H1 (cell line): Measurements from ENCODE around the gene CAMTA1. TPM values are rescaled to one million over a fixed set of nuclear protein-coding genes. Genes with fewer than 3 reads are reported as not detected.

Experiments used
- CTCF ChIA-PET: fragments of 300-600 bp; sonication (Branson Sonifier 250); formaldehyde crosslinking; loops from one replicate; lab custom pipeline; 2021; ENCODE audit not compliant: partially characterized antibody; lab: Charles Lee
- POLR2A ChIA-PET: fragments of 300-600 bp; sonication (Branson Sonifier 250); formaldehyde crosslinking; loops from one replicate; lab custom pipeline; 2021; ENCODE audit warnings: inconsistent platforms; ENCODE audit not compliant: partially characterized antibody; lab: Charles Lee
- DNase-seq, 2 experiments: peaks; one replicate each; pipeline versions ENCODE4 v3.0.0 to v3.0.0-alpha.2; 2010 to 2022; ENCODE audit warnings: low spot score in 2 of 2, low read depth in 1 of 2, mixed read lengths in 1 of 2
- FAIRE-seq: peaks from 2 replicates; lab custom pipeline; 2011; peaks lifted over from hg19 to GRCh38; lab: Jason Lieb, UNC
- H2AFZ ChIP-seq: 2 replicates; pipeline ENCODE4 v1.8.1; 2012; ENCODE audit warnings: low read length, inconsistent platforms
- H2AK5ac ChIP-seq: 2 replicates; pipeline ENCODE4 v1.6.1; 2013; ENCODE audit warnings: low read depth, low read length
- H2BK120ac ChIP-seq: replicated peaks from 2 replicates; pipeline ENCODE3; 2013; ENCODE audit warnings: low read depth, low read length, inconsistent platforms
- H2BK12ac ChIP-seq: 2 replicates; pipeline ENCODE4 v1.6.1; 2013; ENCODE audit warnings: low read depth, low read length
- H2BK15ac ChIP-seq: 2 replicates; pipeline ENCODE4 v1.6.1; 2013; ENCODE audit warnings: low read length
- H2BK20ac ChIP-seq: 2 replicates; pipeline ENCODE4 v1.6.1; 2013; ENCODE audit warnings: low read length
- H2BK5ac ChIP-seq: 2 replicates; pipeline ENCODE4 v1.6.1; 2013; ENCODE audit warnings: low read depth, low read length
- H3K14ac ChIP-seq: 2 replicates; pipeline ENCODE4 v1.6.1; 2013; ENCODE audit warnings: inconsistent platforms; ENCODE audit not compliant: insufficient read length
- H3K18ac ChIP-seq: 2 replicates; pipeline ENCODE4 v1.6.1; 2013; ENCODE audit warnings: low read length; ENCODE audit errors: extremely low read depth
- H3K23ac ChIP-seq: 2 replicates; pipeline ENCODE4 v1.6.1; 2013; ENCODE audit warnings: inconsistent platforms; ENCODE audit not compliant: insufficient read length
- H3K23me2 ChIP-seq: 2 replicates; pipeline ENCODE4 v1.6.1; 2013; ENCODE audit warnings: low read depth, low read length
- H3K27ac ChIP-seq: 2 replicates; pipeline ENCODE4 v1.6.1; 2011; ENCODE audit warnings: low read depth, low read length, inconsistent platforms
- H3K27me3 ChIP-seq, 4 experiments: replicated peaks in 1 of 4; 1 replicate in 1 of 4; 2 replicates in 3 of 4; pipeline versions ENCODE4 v1.6.1 to v1.8.1; 2011 to 2013; ENCODE audit warnings: low read length in 3 of 4, mild to moderate bottlenecking in 3 of 4, inconsistent platforms in 2 of 4, mixed read lengths in 2 of 4, moderate library complexity in 1 of 4; ENCODE audit not compliant: control insufficient read depth in 3 of 4, insufficient read depth in 3 of 4; ENCODE audit errors: extremely low read depth in 1 of 4
- H3K36me3 ChIP-seq, 4 experiments: 2 replicates each; pipeline versions ENCODE4 v1.6.1 to v1.8.1; 2011 to 2013; ENCODE audit warnings: mild to moderate bottlenecking in 4 of 4, low read length in 3 of 4, moderate library complexity in 2 of 4, control low read depth in 1 of 4, inconsistent platforms in 1 of 4; ENCODE audit not compliant: insufficient read depth in 4 of 4, control insufficient read depth in 2 of 4
- H3K4ac ChIP-seq: replicated peaks from 2 replicates; pipeline ENCODE3; 2013; ENCODE audit warnings: low read length, low read depth, mixed read lengths, inconsistent platforms; ENCODE audit not compliant: insufficient read length
- H3K4me1 ChIP-seq, 4 experiments: replicated peaks in 1 of 4; 1 replicate in 1 of 4; 2 replicates in 3 of 4; pipeline versions ENCODE4 v1.6.1 to v1.8.1; 2011 to 2013; ENCODE audit warnings: low read length in 3 of 4, inconsistent platforms in 2 of 4, mixed read lengths in 1 of 4; ENCODE audit not compliant: insufficient read depth in 4 of 4, control insufficient read depth in 3 of 4
- H3K4me2 ChIP-seq, 2 experiments: 2 replicates each; pipeline versions ENCODE4 v1.6.1 to v1.8.1; 2011 to 2013; ENCODE audit warnings: low read depth in 2 of 2, low read length in 2 of 2, control low read depth in 1 of 2, inconsistent platforms in 1 of 2, mild to moderate bottlenecking in 1 of 2; ENCODE audit not compliant: insufficient read depth in 1 of 2
- H3K4me3 ChIP-seq, 4 experiments: fragments of 200-600, 300-600 bp in 1 of 4; sonication (generic), shearing (Covaris generic), sonication (Bioruptor Twin) in 1 of 4; 2 replicates each; pipeline versions ENCODE4 v1.5.1 to v1.8.1; 2011 to 2016; ENCODE audit warnings: low read length in 4 of 4, low read depth in 3 of 4, control low read depth in 2 of 4, inconsistent platforms in 2 of 4, mild to moderate bottlenecking in 2 of 4, mixed read lengths in 1 of 4, moderate library complexity in 1 of 4; ENCODE audit not compliant: insufficient read depth in 2 of 4; ENCODE audit errors: extremely low read depth in 1 of 4
- H3K56ac ChIP-seq: replicated peaks from 2 replicates; pipeline ENCODE3; 2013; ENCODE audit warnings: low read depth, mild to moderate bottlenecking, mixed read lengths, low read length, inconsistent platforms; ENCODE audit not compliant: insufficient read length
- H3K79me1 ChIP-seq: 2 replicates; pipeline ENCODE4 v1.6.1; 2013; ENCODE audit warnings: low read depth, low read length, control low read depth
- H3K79me2 ChIP-seq, 2 experiments: 2 replicates each; pipeline versions ENCODE4 v1.6.1 to v1.8.1; 2012 to 2013; ENCODE audit warnings: low read length in 2 of 2, mild to moderate bottlenecking in 2 of 2, inconsistent platforms in 1 of 2; ENCODE audit not compliant: insufficient read depth in 2 of 2, control insufficient read depth in 1 of 2
- H3K9ac ChIP-seq, 4 experiments: replicated peaks in 1 of 4; 1 replicate in 1 of 4; 2 replicates in 3 of 4; pipeline versions ENCODE4 v1.6.1 to v1.8.1; 2011 to 2013; ENCODE audit warnings: low read depth in 3 of 4, low read length in 3 of 4, control low read depth in 2 of 4, mild to moderate bottlenecking in 2 of 4, moderate library complexity in 2 of 4, inconsistent platforms in 1 of 4; ENCODE audit errors: extremely low read depth in 1 of 4
- H3K9me3 ChIP-seq, 2 experiments: 2 replicates each; pipeline versions ENCODE4 v1.6.1 to v1.8.1; 2012 to 2013; ENCODE audit warnings: mild to moderate bottlenecking in 2 of 2, moderate library complexity in 2 of 2, control low read depth in 1 of 2, inconsistent platforms in 1 of 2, low read depth in 1 of 2, low read length in 1 of 2, mixed read lengths in 1 of 2; ENCODE audit not compliant: insufficient read depth in 2 of 2
- H4K20me1 ChIP-seq, 2 experiments: replicated peaks in 1 of 2; 2 replicates each; pipeline versions ENCODE3 to v1.8.1; 2011 to 2013; ENCODE audit warnings: inconsistent platforms in 2 of 2, low read length in 2 of 2, mild to moderate bottlenecking in 1 of 2; ENCODE audit not compliant: insufficient read depth in 2 of 2, control insufficient read depth in 1 of 2
- H4K5ac ChIP-seq: 2 replicates; pipeline ENCODE4 v1.6.1; 2013; ENCODE audit warnings: low read length, low read depth, mixed read lengths, inconsistent platforms; ENCODE audit not compliant: insufficient read length
- H4K8ac ChIP-seq: 2 replicates; pipeline ENCODE4 v1.8.0; 2013; ENCODE audit warnings: mild to moderate bottlenecking, moderate library complexity, low read length, inconsistent platforms; ENCODE audit not compliant: insufficient read depth; ENCODE audit errors: extremely low read depth
- H4K91ac ChIP-seq: replicated peaks from 2 replicates; pipeline ENCODE3; 2013; ENCODE audit warnings: low read length, mixed read lengths, inconsistent platforms; ENCODE audit not compliant: insufficient read length
- BACH1 ChIP-seq: IDR thresholded peaks from 2 replicates; pipeline ENCODE4 v1.6.1; 2012; ENCODE audit warnings: low read length, improper control_type of control experiment
- BCL11A ChIP-seq, 2 experiments: IDR thresholded peaks; one replicate each; pipeline ENCODE4 v1.6.1; 2011; ENCODE audit warnings: low read depth in 2 of 2, low read length in 2 of 2, mild to moderate bottlenecking in 2 of 2
- CBX5 ChIP-seq: fragments of 300-800, 300-1000 bp; sonication (generic); IDR thresholded peaks from 2 replicates; pipeline ENCODE4 v1.7.1; 2016; ENCODE audit warnings: antibody characterized with exemption, low read length, low read depth
- CEBPB ChIP-seq: IDR thresholded peaks from 2 replicates; pipeline ENCODE4 v1.6.1; 2012; ENCODE audit warnings: low read depth, low read length
- JUN ChIP-seq: IDR thresholded peaks from 2 replicates; pipeline ENCODE4 v1.6.1; 2011; ENCODE audit warnings: low read depth, mild to moderate bottlenecking, improper control_type of control experiment, low read length
- KDM4A ChIP-seq: IDR thresholded peaks from one replicate; pipeline ENCODE4 v1.7.1; 2012; ENCODE audit warnings: low read depth, mild to moderate bottlenecking, moderate library complexity, low read length, inconsistent platforms; ENCODE audit not compliant: severe bottlenecking
- POLR2A ChIP-seq, 2 experiments: IDR thresholded peaks; 1 replicate in 1 of 2; 2 replicates in 1 of 2; pipeline ENCODE4 v1.6.1; 2011; ENCODE audit warnings: low read depth in 2 of 2, low read length in 2 of 2, mild to moderate bottlenecking in 2 of 2; ENCODE audit errors: control extremely low read depth in 1 of 2
- POU5F1 ChIP-seq: IDR thresholded peaks from 2 replicates; pipeline ENCODE4 v1.6.1; 2011; ENCODE audit warnings: low read depth, mild to moderate bottlenecking, low read length, moderate library complexity
- RAD21 ChIP-seq, 2 experiments: IDR thresholded peaks in 1 of 2; conservative IDR thresholded peaks in 1 of 2; 2 replicates each; pipeline ENCODE4 v1.6.1; 2011; ENCODE audit warnings: low read depth in 2 of 2, low read length in 2 of 2, improper control_type of control experiment in 1 of 2, inconsistent platforms in 1 of 2, mild to moderate bottlenecking in 1 of 2, moderate library complexity in 1 of 2
- TAF1 ChIP-seq: IDR thresholded peaks from 2 replicates; pipeline ENCODE4 v1.6.1; 2011; ENCODE audit warnings: mild to moderate bottlenecking, low read depth, low read length
- whole genome bisulfite sequencing, 2 experiments: shearing (Covaris generic) in 1 of 2; methylation state at CpG; one replicate each; pipeline versions ENCODE4 v1.1.6 to v1.1.7; 2013 to 2015; ENCODE audit warnings: low lambda C conversion rate in 2 of 2, mixed read lengths in 2 of 2, inconsistent platforms in 1 of 2, low coverage in 1 of 2, missing lambda C conversion rate in 1 of 2; ENCODE audit not compliant: insufficient replicate concordance in 2 of 2, insufficient coverage in 1 of 2, insufficient read length in 1 of 2; ENCODE audit errors: extremely low coverage in 1 of 2, missing lambda C conversion rate in 1 of 2; 5-methylcytosine and 5-hydroxymethylcytosine counted together
- polyA plus RNA-seq, 7 experiments: library from polyadenylated mRNA; depleted of rRNA in 3 of 7; stranded (reverse) in 5 of 7; unstranded in 2 of 7; fragments of >200 nt in 5 of 7; fragments of 200-250 nt in 2 of 7; gene quantifications; 1 replicate in 5 of 7; 2 replicates in 1 of 7; 4 replicates in 1 of 7; pipeline versions ENCODE4 v1.2.1 to v1.2.3, GENCODE V29; 2011 to 2013; ENCODE audit warnings: missing spikeins in 2 of 7, mixed read lengths in 2 of 7
- total RNA-seq: library from RNA; stranded (reverse); fragmentation: NEBNext Ultra II Directional; extraction: Animal tissue kit (Norgen Biotek cat#: 25700); gene quantifications from 2 replicates; pipeline ENCODE4 v1.2.1, GENCODE V29; 2021
- TF ChIP-seq, protein P1 (sequence below): IDR thresholded peaks from 2 replicates; pipeline ENCODE4 v1.6.1; 2011; ENCODE audit warnings: low read length, improper control_type of control experiment
- TF ChIP-seq, protein P2 (sequence below): IDR thresholded peaks from 2 replicates; pipeline ENCODE4 v1.6.1; 2012; ENCODE audit warnings: inconsistent platforms

Gene CAMTA1
- total and polyA plus RNA-seq, 2 of the 8 experiments (the other 6 are each of a cell fraction or from before 2014, with no cell fraction given): 65.0 to 119 TPM

DNA sequence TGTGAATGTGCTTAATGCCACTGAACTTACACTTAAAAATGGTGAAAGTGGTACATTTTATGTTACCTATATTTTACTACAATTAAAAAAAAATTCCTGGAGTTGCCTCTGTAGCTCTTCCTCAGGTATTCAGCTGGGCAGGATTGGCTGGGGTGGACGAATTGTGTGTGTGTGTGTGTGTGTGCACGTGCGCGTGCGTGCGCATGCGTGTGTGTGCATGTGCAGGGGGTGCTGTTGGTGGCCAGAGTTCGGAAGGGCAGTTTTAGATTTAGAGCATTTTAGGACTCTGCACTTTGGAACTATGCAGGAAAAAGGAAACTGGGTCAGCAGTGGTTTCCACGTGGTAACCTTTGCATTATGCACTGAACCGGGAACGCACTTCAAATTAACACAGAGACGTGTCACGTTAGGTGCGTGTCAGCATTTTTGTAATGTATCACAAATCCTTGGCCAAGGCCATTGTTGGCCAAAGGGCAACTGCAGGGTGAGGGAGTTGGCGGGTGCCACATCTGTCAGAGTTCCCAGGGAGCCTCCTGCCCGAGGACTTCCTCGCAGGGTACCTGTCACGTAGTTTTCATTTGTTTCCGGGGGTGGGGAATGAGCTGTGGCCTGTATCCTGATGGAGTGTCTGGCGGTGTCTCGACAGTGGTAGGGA lies 312.8 kb downstream of the CAMTA1 start:
- Histone ChIP-seq H4K20me1 (peaks cover 0 to 4% of the 10 kb centered on the region in 2 experiments), H2AFZ (no peak overlapping the region), H3K23ac (no peak overlapping the region), H2BK120ac (no peak overlapping the region), H3K79me2 (no peaks in the 10 kb centered on the region), H3K27me3 (no peaks in the 10 kb centered on the region), H4K5ac (no peak overlapping the region), H2BK12ac (no peak overlapping the region), H3K79me1 (no peaks in the 10 kb centered on the region), H4K8ac (no peak overlapping the region), H2BK20ac (no peak overlapping the region), H2AK5ac (no peak overlapping the region), H2BK15ac (no peak overlapping the region), H3K4ac (no peak overlapping the region), H2BK5ac (no peak overlapping the region), H3K14ac (no peak overlapping the region), H3K56ac (no peak overlapping the region), H3K4me2 (no peak overlapping the region), H3K4me1 (no peaks in the 10 kb centered on the region; a peak in 1 of 7 replicates), H3K9me3 (no peaks in the 10 kb centered on the region), H3K27ac (no peak overlapping the region), H3K18ac (no peak overlapping the region), H3K4me3 (no peak overlapping the region), H3K9ac (no peak overlapping the region), H3K36me3 (no peaks in the 10 kb centered on the region), H4K91ac (no peak overlapping the region), H3K23me2 (peaks cover under 1% of the 10 kb centered on the region; the same call in 1 of the 2 replicates)
- WGBS, 2 experiments: 94% methylated on average over 21 of the region's 21 CpGs; no CpG with 5 or more reads in 1 of the 2 experiments
- DNase-seq (no peak), FAIRE-seq (no peak)
- POLR2A ChIA-PET: interaction anchor here (1.7 kb wide), 1 partner anchor 14 kb away, joined by 4 read pairs; no protein-coding TSS in a partner anchor
- CTCF ChIA-PET: interaction anchor here (0.9 to 2.5 kb wide), 6 partner anchors 23 to 570 kb away, joined by 3 to 11 read pairs (median 4); no protein-coding TSS in a partner anchor
- TF ChIP-seq BACH1: no peak
- TF ChIP-seq, protein P1, sequence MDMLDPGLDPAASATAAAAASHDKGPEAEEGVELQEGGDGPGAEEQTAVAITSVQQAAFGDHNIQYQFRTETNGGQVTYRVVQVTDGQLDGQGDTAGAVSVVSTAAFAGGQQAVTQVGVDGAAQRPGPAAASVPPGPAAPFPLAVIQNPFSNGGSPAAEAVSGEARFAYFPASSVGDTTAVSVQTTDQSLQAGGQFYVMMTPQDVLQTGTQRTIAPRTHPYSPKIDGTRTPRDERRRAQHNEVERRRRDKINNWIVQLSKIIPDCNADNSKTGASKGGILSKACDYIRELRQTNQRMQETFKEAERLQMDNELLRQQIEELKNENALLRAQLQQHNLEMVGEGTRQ: no peak
- no peak for TF ChIP-seq CEBPB
- TF ChIP-seq RAD21 (IDR thresholded peaks at IDR 0.05 in 1 of 2, conservative IDR thresholded peaks at IDR 0.05 in 1 of 2; ENCODE audit: low read depth in 2 of 2, low read length in 2 of 2): no peak
- no peak for TF ChIP-seq BCL11A (IDR thresholded peaks at IDR 0.05; ENCODE audit: low read depth in 2 of 2, low read length in 2 of 2)
- no peak for TF ChIP-seq CBX5
- TF ChIP-seq JUN: no peak
- no peak for TF ChIP-seq TAF1
- TF ChIP-seq, protein P2, sequence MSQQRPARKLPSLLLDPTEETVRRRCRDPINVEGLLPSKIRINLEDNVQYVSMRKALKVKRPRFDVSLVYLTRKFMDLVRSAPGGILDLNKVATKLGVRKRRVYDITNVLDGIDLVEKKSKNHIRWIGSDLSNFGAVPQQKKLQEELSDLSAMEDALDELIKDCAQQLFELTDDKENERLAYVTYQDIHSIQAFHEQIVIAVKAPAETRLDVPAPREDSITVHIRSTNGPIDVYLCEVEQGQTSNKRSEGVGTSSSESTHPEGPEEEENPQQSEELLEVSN: no peak
- TF ChIP-seq POLR2A (IDR thresholded peaks at IDR 0.05; ENCODE audit: control extremely low read depth in 1 of 2, low read depth in 2 of 2, low read length in 2 of 2): no peak
- TF ChIP-seq POU5F1: no peak
- TF ChIP-seq KDM4A: no peak
